ENCODE data around the gene TRIM14.
"Not testable (repeated sequence)": the region's sequence is repeated elsewhere in the genome, so short reads cannot be mapped to it uniquely, and the experiment has no call there.

TRIM14 gene

GRCh38 chr9:98080326-98080725 is 38.7 kb downstream of the TRIM14 start:
- no peak for DNase-seq

GRCh38 chr9:98078895-98079294 is 40.1 kb downstream of the TRIM14 start:
- no peak for DNase-seq

GRCh38 chr9:98076514-98076890 is 42.5 kb downstream of the TRIM14 start:
- not testable (repeated sequence) for DNase-seq

GRCh38 chr9:98075332-98075805 is 43.7 kb downstream of the TRIM14 start:
- no peak for DNase-seq

- no peak for DNase-seq
These were observed 44.7 kb downstream of the TRIM14 start for GRCh38 chr9:98074115-98074990.

GRCh38 chr9:98071737-98072136 is 47.3 kb downstream of the TRIM14 start:
- DNase-seq, result no peak

GRCh38 chr9:98070704-98071103 is 48.3 kb downstream of the TRIM14 start:
- no peak for DNase-seq

- DNase-seq, result no peak
These were observed 49.5 kb downstream of the TRIM14 start for GRCh38 chr9:98069551-98069950.

GRCh38 chr9:98067184-98067583 is 51.8 kb downstream of the TRIM14 start:
- DNase-seq, result no peak

- no peak for DNase-seq
These were observed 52.8 kb downstream of the TRIM14 start for GRCh38 chr9:98066235-98066634.

GRCh38 chr9:98064623-98065392 is 54.2 kb downstream of the TRIM14 start:
- no peak for DNase-seq

GRCh38 chr9:98062161-98062560 is 56.9 kb downstream of the TRIM14 start:
- DNase-seq, result no peak

GRCh38 chr9:98057138-98057799 is 61.8 kb downstream of the TRIM14 start:
- DNase-seq, result no peak

GRCh38 chr9:98056269-98057137 is 62.5 kb downstream of the TRIM14 start, which contains the start of gene NANS:
Gene NANS, plus strand, starts transcription at chr9:98056732. Its CDS starts 77 bp downstream, at chr9:98056809.
- peak; percentile 17 to 62 for DNase-seq

- no peak for DNase-seq
These were observed 64.6 kb downstream of the TRIM14 start for GRCh38 chr9:98054376-98054951.

- DNase-seq, result no peak
These were observed 68.7 kb downstream of the TRIM14 start for GRCh38 chr9:98050351-98050750.

GRCh38 chr9:98049288-98050072 is 69.5 kb downstream of the TRIM14 start:
- DNase-seq, result no peak

- no peak for DNase-seq
These were observed 72.0 kb downstream of the TRIM14 start for GRCh38 chr9:98047002-98047401.

GRCh38 chr9:98046180-98046543 is 72.9 kb downstream of the TRIM14 start:
- no peak for DNase-seq

- no peak for DNase-seq
These were observed 73.5 kb downstream of the TRIM14 start for GRCh38 chr9:98045234-98046179.

Data from NCI-H187 (cell line).